Measurements from ENCODE around the gene DRC7. TPM values are rescaled to one million over a fixed set of nuclear protein-coding genes. Genes with fewer than 3 reads are reported as not detected.

DRC7 gene, protein sequence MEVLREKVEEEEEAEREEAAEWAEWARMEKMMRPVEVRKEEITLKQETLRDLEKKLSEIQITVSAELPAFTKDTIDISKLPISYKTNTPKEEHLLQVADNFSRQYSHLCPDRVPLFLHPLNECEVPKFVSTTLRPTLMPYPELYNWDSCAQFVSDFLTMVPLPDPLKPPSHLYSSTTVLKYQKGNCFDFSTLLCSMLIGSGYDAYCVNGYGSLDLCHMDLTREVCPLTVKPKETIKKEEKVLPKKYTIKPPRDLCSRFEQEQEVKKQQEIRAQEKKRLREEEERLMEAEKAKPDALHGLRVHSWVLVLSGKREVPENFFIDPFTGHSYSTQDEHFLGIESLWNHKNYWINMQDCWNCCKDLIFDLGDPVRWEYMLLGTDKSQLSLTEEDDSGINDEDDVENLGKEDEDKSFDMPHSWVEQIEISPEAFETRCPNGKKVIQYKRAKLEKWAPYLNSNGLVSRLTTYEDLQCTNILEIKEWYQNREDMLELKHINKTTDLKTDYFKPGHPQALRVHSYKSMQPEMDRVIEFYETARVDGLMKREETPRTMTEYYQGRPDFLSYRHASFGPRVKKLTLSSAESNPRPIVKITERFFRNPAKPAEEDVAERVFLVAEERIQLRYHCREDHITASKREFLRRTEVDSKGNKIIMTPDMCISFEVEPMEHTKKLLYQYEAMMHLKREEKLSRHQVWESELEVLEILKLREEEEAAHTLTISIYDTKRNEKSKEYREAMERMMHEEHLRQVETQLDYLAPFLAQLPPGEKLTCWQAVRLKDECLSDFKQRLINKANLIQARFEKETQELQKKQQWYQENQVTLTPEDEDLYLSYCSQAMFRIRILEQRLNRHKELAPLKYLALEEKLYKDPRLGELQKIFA
- 0.07 TPM in 1 of 2 replicates, not detected in the other for total RNA-seq

DNA sequence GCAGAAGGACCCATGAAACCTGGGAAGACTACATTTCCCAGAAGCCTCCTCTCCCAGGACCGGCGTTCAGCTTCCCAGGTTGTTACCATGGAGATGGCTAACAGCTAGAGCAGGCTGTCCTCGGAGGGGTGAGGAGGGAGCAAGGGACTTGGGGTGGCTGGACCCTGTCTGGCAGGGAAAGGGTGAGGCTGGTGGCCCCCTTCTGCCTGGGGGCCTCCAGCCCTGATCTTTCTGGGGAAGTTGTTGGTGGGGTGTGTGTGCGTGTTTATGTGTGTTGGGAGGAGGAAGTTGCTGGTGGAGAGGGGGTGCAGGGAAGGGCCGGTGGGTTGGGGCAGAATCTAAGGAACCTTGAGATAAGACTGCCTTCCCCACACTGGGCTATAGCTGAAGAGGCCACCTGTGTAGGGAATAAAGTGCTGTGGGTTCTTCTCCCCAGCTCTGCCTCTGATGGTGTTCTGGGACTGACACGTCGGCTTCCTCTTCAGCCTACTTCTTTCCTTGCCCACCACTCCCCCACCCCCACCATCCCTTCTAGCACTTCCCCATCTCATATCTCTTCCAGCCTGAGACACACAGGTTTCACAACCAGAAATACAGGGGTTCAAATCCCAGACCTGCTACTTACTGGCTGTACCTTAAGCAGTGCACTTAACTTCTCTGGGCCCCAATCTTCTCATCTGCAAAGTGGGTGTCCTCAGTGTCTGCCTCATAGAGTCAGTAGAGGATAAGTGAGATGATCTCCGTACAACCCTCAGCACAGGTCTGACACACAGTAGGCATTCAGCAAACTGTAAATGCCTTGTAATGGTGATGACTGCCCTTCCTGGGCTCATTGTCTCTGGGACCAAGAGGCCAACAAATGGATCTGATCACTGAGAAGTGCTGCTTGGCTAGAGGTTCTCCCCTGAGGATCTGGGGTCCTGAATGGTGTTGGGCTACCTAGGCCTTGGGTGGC lies at the start of gene DRC7:
Gene DRC7 (plus strand): TSS at position 82 of the 955 bp plus-strand sequence. CDS start 3,144 bp downstream, outside the sequence.

DNA sequence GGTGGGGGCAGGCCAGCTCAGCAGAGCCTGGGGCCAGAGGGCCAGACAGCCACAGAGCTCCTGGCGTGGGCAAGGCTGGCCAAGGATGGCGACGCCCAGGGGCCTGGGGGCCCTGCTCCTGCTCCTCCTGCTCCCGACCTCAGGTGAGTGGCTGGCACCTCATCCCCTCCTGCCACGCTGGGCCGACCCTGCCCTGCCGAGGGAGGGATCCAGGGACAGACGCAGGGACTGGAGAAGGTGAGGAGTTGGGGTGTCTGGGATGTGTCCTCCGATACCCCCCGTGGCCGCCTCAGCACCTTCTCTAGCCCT lies 26.4 kb upstream of the DRC7 start, which contains the start of gene ADGRG3:
Gene ADGRG3 (plus strand): TSS at position 44 of the 309 bp plus-strand sequence. CDS start 42 bp downstream, at position 86.

DNA sequence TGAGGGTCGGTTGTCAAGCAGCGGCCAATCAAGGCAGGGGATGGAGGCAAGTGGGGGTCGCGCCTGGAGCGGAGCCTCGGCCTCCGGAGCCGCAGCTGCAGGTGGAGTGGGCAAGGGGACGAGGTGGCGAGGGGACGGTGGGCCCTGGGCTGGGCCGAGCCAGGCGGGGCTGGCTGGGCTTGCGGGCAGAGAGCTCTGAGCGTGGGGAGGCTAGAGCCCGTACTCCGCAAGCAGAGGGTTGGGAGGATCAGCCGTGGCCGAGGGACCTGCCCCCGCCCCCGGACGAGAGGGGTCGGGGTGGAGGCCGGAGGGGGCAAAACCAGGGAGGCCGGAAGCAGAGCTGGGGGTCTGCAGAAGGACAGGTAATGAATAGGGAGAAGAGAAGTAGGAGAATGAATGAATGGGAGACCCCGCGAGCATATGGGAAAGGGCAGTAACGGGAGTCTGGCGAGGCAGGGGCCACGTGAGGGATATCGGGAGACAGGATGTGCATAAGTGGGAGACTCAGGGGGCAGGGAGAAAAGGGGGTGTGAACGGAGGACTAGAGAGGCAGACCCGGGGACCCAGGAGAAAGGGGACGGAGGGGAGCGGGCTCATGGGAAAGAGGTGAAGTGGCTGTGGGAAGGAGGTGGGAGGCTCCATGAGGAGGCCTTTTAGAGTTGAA lies 41.3 kb downstream of the DRC7 start, which contains the start of gene KATNB1:
Gene KATNB1 (plus strand): TSS at position 16 of the 664 bp plus-strand sequence. CDS start 1,474 bp downstream, outside the sequence.

Small RNA genes within 50 kb of the gene (small RNA-seq; reads per million reads assigned to genes)
- not detected for gene MIR6772

Other genes starting within 250 kb of the DRC7 start
- gene CIAPIN1, start 247.4 kb upstream of the DRC7 start, total RNA-seq: 74.7 and 80.6 TPM in 2 replicates
- gene COQ9, start 247.3 kb upstream of the DRC7 start, total RNA-seq: 35.9 and 45.7 TPM in 2 replicates
- 107 and 111 TPM in 2 replicates for gene POLR2C, start 232.1 kb upstream of the DRC7 start, total RNA-seq
- 18.0 and 29.9 TPM in 2 replicates for gene DOK4, start 208.3 kb upstream of the DRC7 start, total RNA-seq
- gene CCDC102A, start 158.2 kb upstream of the DRC7 start, total RNA-seq: 7.2 and 8.8 TPM in 2 replicates
- gene ADGRG5, start 152.2 kb upstream of the DRC7 start, total RNA-seq: not detected in 2 replicates
- gene ADGRG1, start 66.2 kb upstream of the DRC7 start, total RNA-seq: 54.5 and 137 TPM in 2 replicates
- gene ADGRG3, start 26.5 kb upstream of the DRC7 start, total RNA-seq: not detected in 2 replicates
- gene KATNB1, start 41.0 kb downstream of the DRC7 start, total RNA-seq: 25.7 and 29.9 TPM in 2 replicates
- gene KIFC3, start 107.7 kb downstream of the DRC7 start, total RNA-seq: 39.6 and 41.0 TPM in 2 replicates